GM13976 (cell line): ENCODE results near the gene TBC1D12.

ENCODE experiments used
- DNase-seq: peaks from one replicate; pipeline ENCODE4 v3.0.0; 2012; ENCODE audit warnings: low spot score
- CTCF ChIP-seq: IDR thresholded peaks from 2 replicates; pipeline ENCODE4 v1.5.1; 2012; ENCODE audit warnings: borderline replicate concordance, mild to moderate bottlenecking; ENCODE audit not compliant: insufficient read depth; ENCODE audit errors: extremely low read depth, missing control alignments, control extremely low read depth
- in situ Hi-C: fragments of 300-500 bp; cut with MboI; formaldehyde crosslinking; loops from one replicate; pipeline ENCODE4 v1.12.0; 2022; ENCODE audit warnings: low sequenced_read_pairs, mixed read lengths, inconsistent platforms; ENCODE audit not compliant: unreplicated experiment

TBC1D12 gene

GRCh38 chr10:94362360-94363250 lies 39.7 kb upstream of the TBC1D12 start, which contains the start of gene NOC3L:
NOC3L (minus strand) TSS chr10:94362939; CDS start chr10:94362838, 101 bp downstream.
- in situ Hi-C loops: no loop called here
- peak; percentile 84 for TF ChIP-seq CTCF
- peak; percentile 93 for DNase-seq

- in situ Hi-C loops: no loop called here
- DNase-seq: no peak
- no peak for TF ChIP-seq CTCF
These were observed 39.1 kb upstream of the TBC1D12 start for GRCh38 chr10:94363251-94363565.

GRCh38 chr10:94364482-94364881 lies 37.9 kb upstream of the TBC1D12 start:
- in situ Hi-C loops: no loop called here
- TF ChIP-seq CTCF: no peak
- no peak for DNase-seq

- in situ Hi-C loops: no loop called here
- no peak for TF ChIP-seq CTCF
- DNase-seq: no peak
These were observed 36.0 kb upstream of the TBC1D12 start for GRCh38 chr10:94366382-94366781.

GRCh38 chr10:94370501-94370900 lies 31.8 kb upstream of the TBC1D12 start:
- in situ Hi-C loops: no loop called here
- no peak for TF ChIP-seq CTCF
- DNase-seq: no peak

GRCh38 chr10:94375374-94375773 lies 27.0 kb upstream of the TBC1D12 start:
- no peak for TF ChIP-seq CTCF
- no peak for DNase-seq
- in situ Hi-C loops: no loop called here
